C4-2B (cell line): ENCODE data around the gene MFAP2.

Experiments
- H3K27ac ChIP-seq: fragments of 450-650 bp; 2 replicates; pipeline ENCODE4 v1.5.1; 2017
- ZFX ChIP-seq: fragments of 450-650 bp; IDR thresholded peaks from 2 replicates; pipeline ENCODE4 v1.6.1; 2017
- TF ChIP-seq, protein P1 (sequence below): fragments of 450-650 bp; conservative IDR thresholded peaks from 2 replicates; pipeline ENCODE4 v1.5.1; 2017; ENCODE audit warnings: mild to moderate bottlenecking

The MFAP2 gene, protein sequence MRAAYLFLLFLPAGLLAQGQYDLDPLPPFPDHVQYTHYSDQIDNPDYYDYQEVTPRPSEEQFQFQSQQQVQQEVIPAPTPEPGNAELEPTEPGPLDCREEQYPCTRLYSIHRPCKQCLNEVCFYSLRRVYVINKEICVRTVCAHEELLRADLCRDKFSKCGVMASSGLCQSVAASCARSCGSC

DNA sequence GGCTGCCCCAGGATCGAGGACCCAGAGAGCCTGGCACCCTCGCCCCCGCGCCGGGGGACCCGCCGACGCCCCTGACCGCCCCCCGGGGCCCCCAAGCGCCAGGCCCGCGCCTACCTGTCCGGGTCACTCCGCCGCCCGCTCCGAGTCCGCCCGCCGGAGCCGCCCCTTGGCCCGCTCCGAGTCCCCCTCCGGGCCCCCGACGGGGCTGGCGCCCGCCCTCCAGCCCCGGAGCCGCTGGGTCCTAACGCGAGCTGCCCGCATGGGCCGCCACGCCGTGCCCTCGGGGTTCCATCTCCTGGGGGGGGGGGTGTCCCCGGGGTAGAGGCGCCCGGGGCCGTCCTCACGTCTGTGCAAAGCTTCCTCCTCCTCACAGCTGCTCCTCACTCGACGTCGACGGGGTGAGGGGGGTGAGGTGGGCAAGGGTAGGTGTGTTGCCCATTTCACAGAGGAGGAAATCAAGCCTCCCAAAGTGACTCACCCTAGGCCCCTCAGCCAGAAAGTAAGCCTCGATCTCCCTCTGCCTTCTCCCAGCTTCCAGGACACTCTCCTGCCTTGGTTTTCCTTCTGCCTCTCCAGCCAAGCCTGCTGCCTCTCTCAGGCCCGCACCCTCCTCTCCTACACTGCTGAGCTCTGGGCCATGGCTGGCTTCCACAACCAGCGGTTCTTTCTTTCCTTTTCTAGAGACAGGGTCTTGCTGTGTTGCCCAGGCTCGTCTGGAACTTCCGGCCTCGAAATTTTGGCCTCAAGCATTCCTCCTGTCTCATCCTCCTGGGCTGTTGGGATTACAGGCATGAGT is at the start of gene MFAP2:
MFAP2 (minus strand) TSS at position 148 of the 796 bp plus-strand sequence. CDS start 2,347 bp downstream, outside the sequence.
- TF ChIP-seq ZFX = no peak
- TF ChIP-seq, protein P1, sequence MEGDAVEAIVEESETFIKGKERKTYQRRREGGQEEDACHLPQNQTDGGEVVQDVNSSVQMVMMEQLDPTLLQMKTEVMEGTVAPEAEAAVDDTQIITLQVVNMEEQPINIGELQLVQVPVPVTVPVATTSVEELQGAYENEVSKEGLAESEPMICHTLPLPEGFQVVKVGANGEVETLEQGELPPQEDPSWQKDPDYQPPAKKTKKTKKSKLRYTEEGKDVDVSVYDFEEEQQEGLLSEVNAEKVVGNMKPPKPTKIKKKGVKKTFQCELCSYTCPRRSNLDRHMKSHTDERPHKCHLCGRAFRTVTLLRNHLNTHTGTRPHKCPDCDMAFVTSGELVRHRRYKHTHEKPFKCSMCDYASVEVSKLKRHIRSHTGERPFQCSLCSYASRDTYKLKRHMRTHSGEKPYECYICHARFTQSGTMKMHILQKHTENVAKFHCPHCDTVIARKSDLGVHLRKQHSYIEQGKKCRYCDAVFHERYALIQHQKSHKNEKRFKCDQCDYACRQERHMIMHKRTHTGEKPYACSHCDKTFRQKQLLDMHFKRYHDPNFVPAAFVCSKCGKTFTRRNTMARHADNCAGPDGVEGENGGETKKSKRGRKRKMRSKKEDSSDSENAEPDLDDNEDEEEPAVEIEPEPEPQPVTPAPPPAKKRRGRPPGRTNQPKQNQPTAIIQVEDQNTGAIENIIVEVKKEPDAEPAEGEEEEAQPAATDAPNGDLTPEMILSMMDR = no peak
- H3K27ac ChIP-seq = no peak within 1 kb of the TSS

DNA sequence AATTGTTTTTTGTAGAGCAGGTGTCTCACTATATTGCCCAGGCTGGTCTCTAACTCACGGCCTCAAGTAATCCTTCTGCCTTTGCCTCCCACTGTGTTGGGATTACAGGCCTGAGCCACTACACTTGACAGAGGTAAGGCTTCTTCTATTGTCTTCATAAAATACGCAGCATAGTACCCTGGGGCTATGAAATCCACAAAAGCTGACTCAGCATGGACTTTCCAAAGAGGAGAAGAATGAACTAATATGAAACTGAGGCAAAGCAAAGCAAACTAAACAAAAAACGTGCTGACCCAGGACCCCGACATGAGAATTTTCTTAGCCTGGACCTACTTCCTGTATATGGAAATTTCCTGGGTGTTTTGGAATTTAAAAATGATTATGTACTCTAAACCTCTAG is 49.8 kb upstream of the MFAP2 start:
- H3K27ac ChIP-seq = no peak overlapping the region
- no peak for TF ChIP-seq ZFX
- TF ChIP-seq, protein P1 = no peak

DNA sequence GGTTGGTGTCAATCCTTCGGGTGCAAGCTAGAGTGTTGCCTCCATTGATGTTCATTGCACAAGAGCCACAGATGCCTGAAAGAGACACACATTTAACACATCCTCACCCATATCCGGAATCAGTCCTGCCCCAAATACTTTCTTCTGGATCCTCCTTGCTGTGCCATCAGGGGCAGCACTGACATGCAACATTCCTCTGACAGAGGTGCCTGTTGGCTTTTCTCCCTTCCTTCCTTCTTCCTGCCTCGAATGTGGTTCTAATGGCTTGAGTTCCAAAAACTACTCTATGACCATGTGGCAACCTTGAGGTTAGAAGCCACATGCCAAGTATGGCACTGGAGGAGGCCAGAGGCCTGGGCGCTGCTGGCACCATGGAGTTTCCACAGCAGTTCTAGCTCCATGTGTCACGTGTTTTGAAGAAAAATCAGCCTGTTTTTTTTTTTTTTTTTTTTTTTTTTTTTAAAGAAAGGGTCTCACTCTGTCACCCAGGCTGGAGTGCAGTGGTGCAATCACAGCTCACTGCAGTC is 48.3 kb upstream of the MFAP2 start:
- H3K27ac ChIP-seq = no peak overlapping the region
- TF ChIP-seq ZFX = no peak
- TF ChIP-seq, protein P1 = no peak

DNA sequence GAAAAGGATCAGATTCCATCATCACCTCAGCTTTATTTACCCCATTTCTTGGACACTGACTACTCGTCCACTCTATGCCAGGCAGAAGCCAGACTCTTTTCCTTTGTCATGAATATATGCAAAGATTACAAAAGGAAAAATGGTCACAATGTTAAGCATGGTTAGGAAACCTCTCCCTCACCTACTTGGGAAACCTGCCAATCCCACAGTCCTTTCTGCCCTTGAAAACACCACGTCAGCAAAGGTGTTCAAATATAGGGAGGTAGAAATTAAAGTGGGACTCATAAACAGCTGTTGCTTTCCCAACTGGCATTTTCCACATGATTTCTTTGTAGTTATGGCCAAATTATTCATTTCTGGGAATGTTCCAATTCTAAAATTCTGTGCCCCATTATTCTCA is 47.5 kb upstream of the MFAP2 start:
- no peak overlapping the region for H3K27ac ChIP-seq

DNA sequence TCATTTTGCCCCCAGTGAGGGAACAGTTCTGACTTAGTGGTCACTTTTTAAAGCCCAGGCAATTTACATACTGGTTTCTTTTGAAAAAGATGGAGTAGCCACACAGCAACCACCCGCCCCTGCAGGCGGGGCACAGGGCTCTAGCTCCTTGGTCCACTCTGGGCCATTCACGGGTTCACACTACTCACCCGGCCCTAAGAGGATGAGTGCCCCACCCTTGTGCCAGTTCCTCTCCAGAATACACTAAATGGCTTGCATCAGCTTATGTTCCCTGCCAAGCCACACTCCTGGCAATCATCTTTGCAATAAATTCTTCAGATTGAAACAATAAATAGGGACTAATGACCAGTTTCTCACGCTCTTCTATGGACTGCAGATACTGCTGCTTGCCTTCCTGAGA is 47.0 kb upstream of the MFAP2 start:
- H3K27ac ChIP-seq = 0 out of 2 replicates have a peak overlapping the region, but pooled peaks have one; percentile 14
- TF ChIP-seq, protein P1 = no peak
- no peak for TF ChIP-seq ZFX

More for the DNA sequence above, 47.5 kb upstream of the MFAP2 start:
- no peak for TF ChIP-seq ZFX
- TF ChIP-seq, protein P1 = no peak

DNA sequence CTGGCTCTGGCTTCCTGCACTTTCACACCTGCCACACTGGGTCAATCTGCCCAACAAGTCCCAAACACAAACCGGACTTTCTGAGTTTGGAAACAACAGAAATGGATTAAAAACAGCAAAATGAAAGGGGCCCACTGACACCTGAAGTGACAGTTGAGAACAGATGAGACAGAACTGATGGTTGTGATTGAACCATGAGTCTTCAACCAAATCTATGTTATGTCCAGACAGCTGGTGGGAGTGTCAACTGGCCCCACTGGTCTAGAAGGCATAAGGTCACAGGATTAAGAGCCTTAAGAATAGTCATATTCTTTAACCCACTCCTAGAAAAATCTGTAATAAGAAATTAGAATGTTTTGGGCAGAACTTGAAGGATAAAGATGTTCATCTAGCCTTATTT is 44.3 kb upstream of the MFAP2 start:
- H3K27ac ChIP-seq = no peak overlapping the region

DNA sequence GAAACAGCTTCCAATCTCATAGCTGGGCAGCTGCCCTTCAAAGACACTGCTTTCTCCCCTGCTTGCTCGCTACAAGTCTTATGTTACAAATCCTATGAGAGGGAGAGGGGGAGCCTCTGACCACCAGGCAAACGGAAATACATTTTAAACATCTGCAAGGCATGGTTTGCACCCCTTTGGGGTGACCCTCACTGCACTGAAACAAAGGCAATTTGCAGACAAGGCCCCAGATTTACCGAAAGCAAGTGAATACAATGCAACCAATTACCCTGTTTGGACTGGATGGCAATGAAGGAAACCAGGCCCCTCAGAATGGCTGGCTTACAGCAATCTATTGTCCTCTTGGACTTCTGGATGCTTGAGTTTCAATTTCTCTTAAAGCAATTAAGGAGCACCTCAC is 43.2 kb upstream of the MFAP2 start:
- TF ChIP-seq ZFX = no peak
- TF ChIP-seq, protein P1 = no peak
- no peak overlapping the region for H3K27ac ChIP-seq

More for the DNA sequence above, 44.3 kb upstream of the MFAP2 start:
- no peak for TF ChIP-seq ZFX
- TF ChIP-seq, protein P1 = no peak
